Sigmoid colon (tissue), 4 donors: ENCODE measurements around the gene KRIT1.

ENCODE experiments used
- CTCF ChIP-seq, 4 experiments: fragments of 450-650 bp in 3 of 4; fragments of 200-600 bp in 1 of 4; IDR thresholded peaks; one replicate each; pipeline ENCODE4 v1.5.1; 2016 to 2019; ENCODE audit warnings: antibody characterized with exemption in 4 of 4, mild to moderate bottlenecking in 3 of 4, moderate library complexity in 2 of 4
- POLR2A ChIP-seq, 2 donors: fragments of 450-650 bp; IDR thresholded peaks; one replicate each; pipeline ENCODE4 v1.6.1; 2016; ENCODE audit warnings: antibody characterized with exemption in 2 of 2, mild to moderate bottlenecking in 2 of 2, moderate library complexity in 2 of 2
- POLR2AphosphoS5 ChIP-seq, 4 donors: sonication (generic); formaldehyde crosslinking; IDR thresholded peaks; one replicate each; pipeline ENCODE4 v1.6.1; 2017; ENCODE audit warnings: antibody characterized with exemption in 4 of 4

DNA sequence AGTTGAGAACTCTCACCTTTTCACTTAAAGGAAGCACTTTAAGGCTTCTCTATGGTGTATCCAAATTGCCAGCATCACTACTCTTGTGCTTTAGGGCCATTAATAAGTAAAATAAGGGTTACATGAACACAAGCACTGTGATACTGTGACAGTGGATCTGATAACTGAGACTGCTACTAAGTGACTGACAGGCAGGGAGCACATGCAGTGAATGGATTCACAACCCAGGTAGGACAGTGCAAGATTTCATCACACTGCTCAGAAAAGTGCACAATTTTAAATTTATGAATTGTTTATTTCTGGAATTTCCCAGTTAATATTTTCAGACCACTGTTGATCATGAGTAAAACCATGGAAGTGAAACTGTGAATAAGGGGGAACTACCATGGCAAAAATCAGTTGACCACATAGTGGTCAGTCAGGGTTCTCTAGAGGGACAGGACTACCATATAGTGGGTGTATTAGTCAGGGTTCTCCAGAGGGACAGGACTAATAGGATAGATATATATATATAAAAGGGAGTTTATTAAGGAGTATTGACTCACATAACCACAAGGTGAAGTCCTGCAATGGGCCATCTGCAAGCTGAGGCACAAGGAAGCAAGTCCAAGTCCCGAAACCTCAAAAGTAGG lies 90.5 kb downstream of the KRIT1 start:
- no peak for TF ChIP-seq POLR2A (IDR thresholded peaks at IDR 0.05)
- no peak for TF ChIP-seq CTCF (IDR thresholded peaks at IDR 0.05)
- TF ChIP-seq POLR2AphosphoS5 (IDR thresholded peaks at IDR 0.05), result no peak
